Right atrium auricular region (tissue), 2 donors: ENCODE measurements around the gene CINP. TPM values are rescaled to one million over a fixed set of nuclear protein-coding genes. Genes with fewer than 3 reads are reported as not detected.

Experiments used
- total RNA-seq, 2 donors: library from RNA; depleted of rRNA; stranded (reverse); fragments of >200 nt; gene quantifications; one replicate each; pipeline ENCODE4 v1.1.0, GENCODE V29; 2016

CINP gene
- total RNA-seq, 2 donors from 2014 or later = 25.0 to 31.3 TPM

Other genes starting within 250 kb of the CINP start
- 10 to 100 TPM; 16.0 to 20.1 TPM for gene WDR20, start 223.0 kb downstream of the CINP start, total RNA-seq
- 10 to 100 TPM; 10.1 to 22.9 TPM for gene MOK, start 57.7 kb downstream of the CINP start, total RNA-seq
- 1 to 10 TPM; 6.4 to 7.8 TPM for gene ZNF839, start 43.1 kb downstream of the CINP start, total RNA-seq
- gene TECPR2, start 51 bp upstream of the CINP start, total RNA-seq = 10 to 100 TPM; 13.2 to 15.5 TPM
- gene ANKRD9, start 146.9 kb upstream of the CINP start, total RNA-seq = 100 to 1,000 TPM; 144 to 158 TPM
- 1 to 10 TPM; 8.4 to 8.7 TPM for gene RCOR1, start 229.8 kb upstream of the CINP start, total RNA-seq